Activated CD4-positive, alpha-beta T cell treated with anti-CD3 and anti-CD28 coated beads for 36 hours (primary cell): ENCODE data around the gene PDE4B. TPM values are rescaled to one million over a fixed set of nuclear protein-coding genes. Genes with fewer than 3 reads are reported as not detected.
A peak's percentile ranks its signal among the peaks of the same experiment; 100 is the strongest.

Experiments
- ATAC-seq: fragments of 200-7000 bp; cut with Tn5 transposase; one replicate; pipeline ENCODE4 v1.10.0; 2021; ENCODE audit warnings: mild to moderate bottlenecking, moderate library complexity
- CTCF ChIA-PET: fragments of 350-600 bp; sonication (Branson Sonifier 250); formaldehyde crosslinking; loops from one replicate; lab custom pipeline; 2021; ENCODE audit warnings: antibody characterized with exemption; lab: Charles Lee
- POLR2A ChIA-PET: fragments of 350-600 bp; sonication (Branson Sonifier 250); formaldehyde crosslinking; loops from one replicate; lab custom pipeline; 2021; ENCODE audit warnings: antibody characterized with exemption, inconsistent platforms; lab: Charles Lee
- DNase-seq: peaks from one replicate; pipeline ENCODE4 v3.0.0-alpha.2; 2020
- H3K27ac Mint-ChIP-seq: one replicate; pipeline ENCODE4 v1.8.0; 2021; ENCODE audit warnings: mixed read lengths
- H3K27me3 Mint-ChIP-seq: one replicate; pipeline ENCODE4 v1.8.0; 2021; ENCODE audit warnings: mixed read lengths
- H3K36me3 Mint-ChIP-seq: one replicate; pipeline ENCODE4 v1.8.0; 2021; ENCODE audit warnings: low read depth, mixed read lengths
- H3K4me1 Mint-ChIP-seq: one replicate; pipeline ENCODE4 v1.8.0; 2021; ENCODE audit warnings: mixed read lengths
- H3K4me3 Mint-ChIP-seq: one replicate; pipeline ENCODE4 v1.8.0; 2021; ENCODE audit warnings: mild to moderate bottlenecking, moderate library complexity, mixed read lengths
- H3K9me3 Mint-ChIP-seq: one replicate; pipeline ENCODE4 v1.8.0; 2021; ENCODE audit warnings: low read depth, mixed read lengths
- intact Hi-C, 2 experiments: fragments of 100-400 bp; cut with DNase I in 1 of 2; cut with micrococcal nuclease in 1 of 2; formaldehyde crosslinking; loops; one replicate each; pipeline versions ENCODE4 v1.14.2 to v1.15.1; 2022 to 2024; cut with DNase I, micrococcal nuclease
- total RNA-seq, 2 experiments: library from RNA; stranded (reverse); gene quantifications; one replicate each; pipeline ENCODE4 v1.2.3, GENCODE V29; 2021

The PDE4B gene
- total RNA-seq, 2 experiments from 2014 or later: 24.2 to 24.7 TPM

- Mint-ChIP-seq H3K4me1 (peaks cover 24% of the 10 kb centered on the region), H3K36me3 (no peaks in the 10 kb centered on the region), H3K9me3 (no peaks in the 10 kb centered on the region), H3K27me3 (no peaks in the 10 kb centered on the region), H3K27ac (no peak overlapping the region), H3K4me3 (no peak overlapping the region)
- POLR2A ChIA-PET: interaction anchor here (1.0 kb wide), 1 partner anchor 85 kb away, joined by 3 read pairs; no protein-coding TSS in a partner anchor
- CTCF ChIA-PET: interaction anchor here (1.2 to 21.5 kb wide), 6 partner anchors 10 to 199 kb away, joined by 3 to 359 read pairs (median 5); no protein-coding TSS in a partner anchor
- no peak for ATAC-seq
- no peak for DNase-seq
- intact Hi-C loops: loop anchor here in 1 of 2 experiments (5.0 kb wide), 2 partner anchors 252 to 477 kb away; no protein-coding TSS in a partner anchor
These were observed 457.8 kb downstream of the PDE4B start for GRCh38 chr1:66250478-66250877.

- Mint-ChIP-seq H3K36me3 (no peaks in the 10 kb centered on the region), H3K4me1 (peaks cover 34% of the 10 kb centered on the region), H3K27me3 (no peaks in the 10 kb centered on the region), H3K9me3 (no peaks in the 10 kb centered on the region), H3K4me3 (no peak overlapping the region), H3K27ac (peak overlapping the region; percentile 8)
- CTCF ChIA-PET: interaction anchor here (0.6 to 21.5 kb wide), 17 partner anchors 8 to 289 kb away, joined by 3 to 359 read pairs (median 6); no protein-coding TSS in a partner anchor
- DNase-seq (no peak), ATAC-seq (no peak)
- intact Hi-C loops: loop anchor here in 1 of 2 experiments (5.0 kb wide), 2 partner anchors 251 to 476 kb away; no protein-coding TSS in a partner anchor
- POLR2A ChIA-PET: interaction anchor here (0.6 to 0.8 kb wide), 2 partner anchors 25 to 194 kb away, joined by 3 read pairs; no protein-coding TSS in a partner anchor
These were observed 458.9 kb downstream of the PDE4B start for GRCh38 chr1:66251546-66251945.

- Mint-ChIP-seq H3K27me3 (no peaks in the 10 kb centered on the region), H3K27ac (no peak overlapping the region), H3K9me3 (no peaks in the 10 kb centered on the region), H3K4me1 (peaks cover 49% of the 10 kb centered on the region), H3K36me3 (no peaks in the 10 kb centered on the region), H3K4me3 (no peak overlapping the region)
- POLR2A ChIA-PET: no interaction called here
- ATAC-seq (peak; percentile 81), DNase-seq (no peak)
- CTCF ChIA-PET: interaction anchor here (0.7 to 21.5 kb wide), 28 partner anchors 9 to 291 kb away, joined by 3 to 359 read pairs (median 4); no protein-coding TSS in a partner anchor
- intact Hi-C loops: loop anchor here (1.0 to 5.0 kb wide), 5 partner anchors 77 to 474 kb away; no protein-coding TSS in a partner anchor
These were observed 460.7 kb downstream of the PDE4B start for GRCh38 chr1:66253330-66253921.

GRCh38 chr1:66254785-66255184 lies 462.1 kb downstream of the PDE4B start:
- intact Hi-C loops: loop anchor here in 1 of 2 experiments (5.0 kb wide), 2 partner anchors 248 to 473 kb away; no protein-coding TSS in a partner anchor
- H3K4me3 Mint-ChIP-seq: no peak overlapping the region
- peak overlapping the region; percentile 21 for H3K27ac Mint-ChIP-seq
- POLR2A ChIA-PET: no interaction called here
- no peak for DNase-seq
- no peaks in the 10 kb centered on the region for H3K36me3 Mint-ChIP-seq
- ATAC-seq: no peak
- peaks cover 58% of the 10 kb centered on the region for H3K4me1 Mint-ChIP-seq
- H3K9me3 Mint-ChIP-seq: no peaks in the 10 kb centered on the region
- no peaks in the 10 kb centered on the region for H3K27me3 Mint-ChIP-seq
- CTCF ChIA-PET: interaction anchor here (1.0 to 21.5 kb wide), 8 partner anchors 11 to 190 kb away, joined by 3 to 359 read pairs (median 15); no protein-coding TSS in a partner anchor

GRCh38 chr1:66256629-66257572 lies 464.2 kb downstream of the PDE4B start:
- POLR2A ChIA-PET: interaction anchor here (0.6 to 1.3 kb wide), 4 partner anchors 18 to 94 kb away, joined by 3 to 8 read pairs (median 4); no protein-coding TSS in a partner anchor
- H3K4me3 Mint-ChIP-seq: no peak overlapping the region
- CTCF ChIA-PET: interaction anchor here (0.9 to 21.5 kb wide), 18 partner anchors 9 to 297 kb away, joined by 3 to 359 read pairs (median 5); no protein-coding TSS in a partner anchor
- H3K9me3 Mint-ChIP-seq: no peaks in the 10 kb centered on the region
- intact Hi-C loops: loop anchor here in 1 of 2 experiments (1.0 kb wide), 1 partner anchor 10 kb away; no protein-coding TSS in a partner anchor
- peak overlapping the region; percentile 58 for H3K27ac Mint-ChIP-seq
- H3K4me1 Mint-ChIP-seq: peaks cover 75% of the 10 kb centered on the region
- no peaks in the 10 kb centered on the region for H3K27me3 Mint-ChIP-seq
- ATAC-seq (peak; percentile 60), DNase-seq (no peak)
- H3K36me3 Mint-ChIP-seq: no peaks in the 10 kb centered on the region

- H3K36me3 Mint-ChIP-seq: peaks cover 2% of the 10 kb centered on the region
- H3K9me3 Mint-ChIP-seq: no peaks in the 10 kb centered on the region
- H3K4me1 Mint-ChIP-seq: peaks cover 90% of the 10 kb centered on the region
- DNase-seq: no peak
- H3K27ac Mint-ChIP-seq: peak overlapping the region; percentile 68
- intact Hi-C loops: loop anchor here (1.0 to 2.0 kb wide), 14 partner anchors 11 to 187 kb away; no protein-coding TSS in a partner anchor
- no peaks in the 10 kb centered on the region for H3K27me3 Mint-ChIP-seq
- POLR2A ChIA-PET: interaction anchor here (0.9 to 1.3 kb wide), 7 partner anchors 11 to 186 kb away, joined by 3 to 6 read pairs (median 3); no protein-coding TSS in a partner anchor
- CTCF ChIA-PET: interaction anchor here (1.1 to 21.5 kb wide), 10 partner anchors 11 to 186 kb away, joined by 3 to 359 read pairs (median 10); no protein-coding TSS in a partner anchor
- peak; percentile 91 for ATAC-seq
- H3K4me3 Mint-ChIP-seq: no peak overlapping the region
These were observed 465.9 kb downstream of the PDE4B start for GRCh38 chr1:66258404-66259105.

- ChIA-PET POLR2A (no interaction called here), CTCF (interaction anchor here (0.5 to 1.5 kb wide), 3 partner anchors 10 to 185 kb away, joined by 3 to 5 read pairs (median 3); no protein-coding TSS in a partner anchor)
- no peaks in the 10 kb centered on the region for H3K27me3 Mint-ChIP-seq
- DNase-seq (no peak), ATAC-seq (peak; percentile 7)
- no peak overlapping the region for H3K4me3 Mint-ChIP-seq
- H3K27ac Mint-ChIP-seq: peak overlapping the region; percentile 11
- intact Hi-C loops: loop anchor here in 1 of 2 experiments (1.0 kb wide), 1 partner anchor 10 kb away; no protein-coding TSS in a partner anchor
- peaks cover 2% of the 10 kb centered on the region for H3K36me3 Mint-ChIP-seq
- H3K4me1 Mint-ChIP-seq: peaks cover 80% of the 10 kb centered on the region
- no peaks in the 10 kb centered on the region for H3K9me3 Mint-ChIP-seq
These were observed 468.7 kb downstream of the PDE4B start for GRCh38 chr1:66261364-66261763.

GRCh38 chr1:66262208-66262963 lies 469.7 kb downstream of the PDE4B start:
- no peak overlapping the region for H3K4me3 Mint-ChIP-seq
- intact Hi-C loops: no loop called here
- no peaks in the 10 kb centered on the region for H3K9me3 Mint-ChIP-seq
- peaks cover 78% of the 10 kb centered on the region for H3K4me1 Mint-ChIP-seq
- no peaks in the 10 kb centered on the region for H3K27me3 Mint-ChIP-seq
- ChIA-PET POLR2A (no interaction called here), CTCF (no interaction called here)
- no peak for DNase-seq
- H3K27ac Mint-ChIP-seq: no peak overlapping the region
- ATAC-seq: no peak
- peaks cover 2% of the 10 kb centered on the region for H3K36me3 Mint-ChIP-seq

GRCh38 chr1:66265268-66265667 lies 472.6 kb downstream of the PDE4B start:
- H3K4me1 Mint-ChIP-seq: peaks cover 70% of the 10 kb centered on the region
- H3K9me3 Mint-ChIP-seq: no peaks in the 10 kb centered on the region
- intact Hi-C loops: no loop called here
- DNase-seq: no peak
- no peak for ATAC-seq
- H3K27me3 Mint-ChIP-seq: no peaks in the 10 kb centered on the region
- CTCF ChIA-PET: interaction anchor here (2.2 kb wide), 1 partner anchor 13 kb away, joined by 4 read pairs; no protein-coding TSS in a partner anchor
- H3K4me3 Mint-ChIP-seq: no peak overlapping the region
- no peak overlapping the region for H3K27ac Mint-ChIP-seq
- H3K36me3 Mint-ChIP-seq: peaks cover 2% of the 10 kb centered on the region
- POLR2A ChIA-PET: no interaction called here
